Measurements from ENCODE around the gene TMEM271. TPM values are rescaled to one million over a fixed set of nuclear protein-coding genes. Genes with fewer than 3 reads are reported as not detected.

The TMEM271 gene
- polyA plus RNA-seq, 1 donor from 2014 or later = 16.0 TPM

- no peaks in the 10 kb centered on the region for H3K79me2 ChIP-seq (replicated peaks; ENCODE audit: insufficient read depth, low read length)
- H3K27me3 ChIP-seq (ENCODE audit: insufficient read depth, low read depth, low read length) = no peaks in the 10 kb centered on the region
- no peak overlapping the region for H3K9ac ChIP-seq (ENCODE audit: low read length)
- H3K4me2 ChIP-seq (ENCODE audit: low read length) = no peak overlapping the region
- H3K9me3 ChIP-seq (ENCODE audit: low read length) = no peaks in the 10 kb centered on the region
- no peak overlapping the region for H2AFZ ChIP-seq (ENCODE audit: low read depth, low read length)
- no peak overlapping the region for H3K27ac ChIP-seq (ENCODE audit: low read length)
- no peaks in the 10 kb centered on the region for H3K9me2 ChIP-seq (ENCODE audit: insufficient read depth, low read length)
- H3K36me3 ChIP-seq (ENCODE audit: insufficient read depth, low read length) = no peaks in the 10 kb centered on the region
- TF ChIP-seq MXI1 (conservative IDR thresholded peaks at IDR 0.05; ENCODE audit: poor library complexity, severe bottlenecking) (no peak), POLR2AphosphoS5 (IDR thresholded peaks at IDR 0.05) (no peak), REST (IDR thresholded peaks at IDR 0.05; ENCODE audit: borderline replicate concordance) (no peak), CTCF (IDR thresholded peaks at IDR 0.05; ENCODE audit: poor library complexity, severe bottlenecking) (no peak), EP300 (conservative IDR thresholded peaks at IDR 0.05; ENCODE audit: poor library complexity, severe bottlenecking) (no peak), TAF1 (IDR thresholded peaks at IDR 0.05; ENCODE audit: low read depth) (no peak), SMC3 (conservative IDR thresholded peaks at IDR 0.05; ENCODE audit: poor library complexity) (no peak), EZH2 (IDR thresholded peaks at IDR 0.05; ENCODE audit: borderline replicate concordance, insufficient read depth, low read length, poor library complexity, severe bottlenecking) (no peak), RAD21 (conservative IDR thresholded peaks at IDR 0.05) (no peak)
- no peaks in the 10 kb centered on the region for H3F3A ChIP-seq (ENCODE audit: insufficient read depth, low read length, poor library complexity, severe bottlenecking)
- H3K4me3 ChIP-seq (ENCODE audit: low read length) = no peak overlapping the region
- H4K20me1 ChIP-seq (ENCODE audit: insufficient read depth) = no peaks in the 10 kb centered on the region
Measured at GRCh38 chr4:538542-539142, 37.5 kb downstream of the TMEM271 start.

GRCh38 chr4:537436-538264 lies 38.4 kb downstream of the TMEM271 start:
- Histone ChIP-seq H3F3A (ENCODE audit: insufficient read depth, low read length, poor library complexity, severe bottlenecking) (no peaks in the 10 kb centered on the region), H3K27ac (ENCODE audit: low read length) (no peak overlapping the region), H3K4me2 (ENCODE audit: low read length) (no peak overlapping the region), H3K9me2 (ENCODE audit: insufficient read depth, low read length) (no peaks in the 10 kb centered on the region), H3K27me3 (ENCODE audit: insufficient read depth, low read depth, low read length) (no peaks in the 10 kb centered on the region), H3K79me2 (replicated peaks; ENCODE audit: insufficient read depth, low read length) (no peaks in the 10 kb centered on the region), H3K9me3 (ENCODE audit: low read length) (no peaks in the 10 kb centered on the region), H2AFZ (ENCODE audit: low read depth, low read length) (no peak overlapping the region), H4K20me1 (ENCODE audit: insufficient read depth) (no peaks in the 10 kb centered on the region), H3K36me3 (ENCODE audit: insufficient read depth, low read length) (no peaks in the 10 kb centered on the region), H3K4me3 (ENCODE audit: low read length) (no peak overlapping the region), H3K9ac (ENCODE audit: low read length) (no peak overlapping the region)
- TF ChIP-seq POLR2AphosphoS5 (IDR thresholded peaks at IDR 0.05) = no peak
- no peak for TF ChIP-seq REST (IDR thresholded peaks at IDR 0.05; ENCODE audit: borderline replicate concordance)
- no peak for TF ChIP-seq EZH2 (IDR thresholded peaks at IDR 0.05; ENCODE audit: borderline replicate concordance, insufficient read depth, low read length, poor library complexity, severe bottlenecking)
- no peak for TF ChIP-seq TAF1 (IDR thresholded peaks at IDR 0.05; ENCODE audit: low read depth)
- TF ChIP-seq RAD21 (conservative IDR thresholded peaks at IDR 0.05) = no peak
- TF ChIP-seq CTCF (IDR thresholded peaks at IDR 0.05; ENCODE audit: poor library complexity, severe bottlenecking) = no peak
- no peak for TF ChIP-seq EP300 (conservative IDR thresholded peaks at IDR 0.05; ENCODE audit: poor library complexity, severe bottlenecking)
- no peak for TF ChIP-seq SMC3 (conservative IDR thresholded peaks at IDR 0.05; ENCODE audit: poor library complexity)
- TF ChIP-seq MXI1 (conservative IDR thresholded peaks at IDR 0.05; ENCODE audit: poor library complexity, severe bottlenecking) = no peak

Measured in neural cell (in vitro differentiated cells).